H9 (cell line): Measurements from ENCODE around the gene SFXN1. TPM values are rescaled to one million over a fixed set of nuclear protein-coding genes. Genes with fewer than 3 reads are reported as not detected.

ENCODE experiments used
- DNase-seq: peaks from one replicate; pipeline ENCODE4 v3.0.0-alpha.2; 2017
- H2AFZ ChIP-seq: one replicate; pipeline ENCODE4 v1.6.1; 2013; ENCODE audit warnings: mild to moderate bottlenecking, low read length, control low read depth, moderate library complexity
- H2AK5ac ChIP-seq: 2 replicates; pipeline ENCODE4 v1.6.1; 2013; ENCODE audit warnings: low read length, control low read depth, mixed read lengths; ENCODE audit not compliant: insufficient read length
- H2BK120ac ChIP-seq: one replicate; pipeline ENCODE4 v1.6.1; 2013; ENCODE audit warnings: low read depth, mild to moderate bottlenecking, low read length, control low read depth, inconsistent platforms; ENCODE audit not compliant: poor library complexity, severe bottlenecking
- H2BK12ac ChIP-seq: 2 replicates; pipeline ENCODE4 v1.6.1; 2013; ENCODE audit warnings: low read length, control low read depth, mixed read lengths, low read depth; ENCODE audit not compliant: insufficient read length
- H2BK15ac ChIP-seq: 2 replicates; pipeline ENCODE4 v1.6.1; 2013; ENCODE audit warnings: low read depth, low read length, control low read depth
- H2BK20ac ChIP-seq: one replicate; pipeline ENCODE4 v1.6.1; 2013; ENCODE audit warnings: low read depth, mild to moderate bottlenecking, low read length, control low read depth, inconsistent platforms; ENCODE audit not compliant: poor library complexity, severe bottlenecking
- H2BK5ac ChIP-seq: 2 replicates; pipeline ENCODE4 v1.6.1; 2013; ENCODE audit warnings: low read length, control low read depth, mixed read lengths; ENCODE audit not compliant: insufficient read length
- H3K14ac ChIP-seq: 2 replicates; pipeline ENCODE4 v1.6.1; 2013; ENCODE audit warnings: low read length, control low read depth; ENCODE audit not compliant: insufficient read depth
- H3K18ac ChIP-seq: 2 replicates; pipeline ENCODE4 v1.6.1; 2013; ENCODE audit warnings: low read depth, mild to moderate bottlenecking, mixed read lengths, low read length, control low read depth; ENCODE audit not compliant: insufficient read length
- H3K23ac ChIP-seq: 2 replicates; pipeline ENCODE4 v1.6.1; 2013; ENCODE audit warnings: low read length, control low read depth, mixed read lengths, low read depth; ENCODE audit not compliant: insufficient read length
- H3K23me2 ChIP-seq: 2 replicates; pipeline ENCODE4 v1.6.1; 2013; ENCODE audit warnings: low read depth, mild to moderate bottlenecking, mixed read lengths, low read length, control low read depth; ENCODE audit not compliant: insufficient read length, poor library complexity, severe bottlenecking
- H3K27ac ChIP-seq: 2 replicates; pipeline ENCODE4 v1.5.1; 2013; ENCODE audit warnings: low read length, control low read depth, mixed read lengths, low read depth; ENCODE audit not compliant: insufficient read length
- H3K27me3 ChIP-seq: 2 replicates; pipeline ENCODE4 v1.6.1; 2013; ENCODE audit warnings: low read length, control low read depth, inconsistent platforms; ENCODE audit not compliant: insufficient read depth
- H3K4ac ChIP-seq: 2 replicates; pipeline ENCODE4 v1.6.1; 2013; ENCODE audit warnings: low read depth, mild to moderate bottlenecking, control low read depth, inconsistent platforms, low read length, moderate library complexity
- H3K4me1 ChIP-seq: 2 replicates; pipeline ENCODE4 v1.6.1; 2013; ENCODE audit warnings: low read length, control low read depth, inconsistent platforms; ENCODE audit not compliant: insufficient read depth
- H3K4me2 ChIP-seq: 2 replicates; pipeline ENCODE4 v1.6.1; 2013; ENCODE audit warnings: low read length, control low read depth, mixed read lengths; ENCODE audit not compliant: insufficient read length, insufficient read depth
- H3K56ac ChIP-seq: 2 replicates; pipeline ENCODE4 v1.6.1; 2013; ENCODE audit warnings: low read depth, mild to moderate bottlenecking, mixed read lengths, low read length, control low read depth; ENCODE audit not compliant: insufficient read length
- H3K79me1 ChIP-seq: 2 replicates; pipeline ENCODE4 v1.6.1; 2013; ENCODE audit warnings: low read depth, mild to moderate bottlenecking, moderate library complexity, low read length, control low read depth, inconsistent platforms; ENCODE audit not compliant: insufficient read depth, poor library complexity, severe bottlenecking
- H3K79me2 ChIP-seq: 2 replicates; pipeline ENCODE4 v1.6.1; 2013; ENCODE audit warnings: low read length, control low read depth, inconsistent platforms; ENCODE audit not compliant: insufficient read depth
- H3K9ac ChIP-seq: 2 replicates; pipeline ENCODE4 v1.6.1; 2013; ENCODE audit warnings: low read length, control low read depth, mixed read lengths; ENCODE audit not compliant: insufficient read length; ENCODE audit errors: extremely low read depth
- H3K9me3 ChIP-seq: one replicate; pipeline ENCODE4 v1.6.1; 2013; ENCODE audit warnings: low read depth, low read length, inconsistent platforms; ENCODE audit not compliant: control insufficient read depth
- H3T11ph ChIP-seq: one replicate; pipeline ENCODE4 v1.6.1; 2013; ENCODE audit warnings: mild to moderate bottlenecking, low read length, control low read depth, inconsistent platforms
- H4K20me1 ChIP-seq: one replicate; pipeline ENCODE4 v1.6.1; 2013; ENCODE audit not compliant: control insufficient read depth, insufficient read length, insufficient read depth
- H4K5ac ChIP-seq: 2 replicates; pipeline ENCODE4 v1.6.1; 2013; ENCODE audit warnings: low read depth, mild to moderate bottlenecking, mixed read lengths, low read length, control low read depth; ENCODE audit not compliant: insufficient read length
- H4K8ac ChIP-seq: replicated peaks from 2 replicates; pipeline ENCODE4 v1.6.1; 2013; ENCODE audit warnings: low read length, control low read depth, mixed read lengths, low read depth; ENCODE audit not compliant: insufficient read length
- H4K91ac ChIP-seq: 2 replicates; pipeline ENCODE4 v1.6.1; 2013; ENCODE audit warnings: low read depth, mild to moderate bottlenecking, moderate library complexity, mixed read lengths, low read length, control low read depth; ENCODE audit not compliant: insufficient read length
- H3K27ac Mint-ChIP-seq, 3 experiments: 2 replicates in 2 of 3; 3 replicates in 1 of 3; pipeline ENCODE4 v1.8.0; 2020 to 2021; ENCODE audit warnings: mixed read lengths in 3 of 3, mild to moderate bottlenecking in 1 of 3, moderate library complexity in 1 of 3
- H3K27me3 Mint-ChIP-seq: 2 replicates; pipeline ENCODE4 v1.8.0; 2021; ENCODE audit warnings: low read depth, mild to moderate bottlenecking, moderate library complexity, mixed read lengths
- H3K36me3 Mint-ChIP-seq, 3 experiments: 2 replicates in 2 of 3; 3 replicates in 1 of 3; pipeline ENCODE4 v1.8.0; 2020 to 2021; ENCODE audit warnings: low read depth in 3 of 3, mixed read lengths in 3 of 3; ENCODE audit not compliant: insufficient read depth in 1 of 3
- H3K4me1 Mint-ChIP-seq, 2 experiments: 2 replicates each; pipeline ENCODE4 v1.8.0; 2020; ENCODE audit warnings: mixed read lengths in 2 of 2
- H3K4me3 Mint-ChIP-seq, 2 experiments: 2 replicates in 1 of 2; 3 replicates in 1 of 2; pipeline ENCODE4 v1.8.0; 2020 to 2021; ENCODE audit warnings: mild to moderate bottlenecking in 2 of 2, mixed read lengths in 2 of 2, moderate library complexity in 1 of 2
- H3K9me3 Mint-ChIP-seq, 2 experiments: 2 replicates in 1 of 2; 3 replicates in 1 of 2; pipeline ENCODE4 v1.8.0; 2020; ENCODE audit warnings: mild to moderate bottlenecking in 2 of 2, mixed read lengths in 2 of 2, moderate library complexity in 1 of 2
- CTCF ChIP-seq: fragments of 200-600 bp; sonication (generic); conservative IDR thresholded peaks from 3 replicates; pipeline ENCODE4 v1.8.0; 2021; ENCODE audit warnings: antibody characterized with exemption, mild to moderate bottlenecking
- WGBS: extraction: QIAGEN DNeasy Blood & Tissue Kit; methylation state at CpG from one replicate; pipeline ENCODE4 v1.1.7; 2013; ENCODE audit warnings: missing lambda C conversion rate, low lambda C conversion rate, mixed read lengths; ENCODE audit not compliant: insufficient read length; ENCODE audit errors: extremely low coverage; 5-methylcytosine and 5-hydroxymethylcytosine counted together
- total RNA-seq: library from RNA; stranded (reverse); gene quantifications from 2 replicates; pipeline ENCODE4 v1.2.1, GENCODE V29; 2021

The SFXN1 gene
- total RNA-seq, 1 experiment from 2014 or later, result 99.2 TPM

- WGBS, result no CpG with 5 or more reads among the region's 5 CpGs
- H3K14ac ChIP-seq, result no peak overlapping the region
- no peak overlapping the region for H2BK15ac ChIP-seq
- no peak overlapping the region for H2AFZ ChIP-seq
- H3K4ac ChIP-seq, result no peak overlapping the region
- H3K27me3 Mint-ChIP-seq, result peaks cover 6% of the 10 kb centered on the region; the same call in 1 of the 2 replicates
- no peak overlapping the region for H3K9ac ChIP-seq
- peak overlapping the region in 1 of 3 experiments; percentile 1; a peak in 1 of 7 replicates for H3K27ac Mint-ChIP-seq
- H3T11ph ChIP-seq, result no peak overlapping the region
- DNase-seq, result no peak
- no peaks in the 10 kb centered on the region for H3K79me1 ChIP-seq
- H3K4me1 Mint-ChIP-seq, result peaks cover 48 to 49% of the 10 kb centered on the region in 2 experiments
- H4K20me1 ChIP-seq, result no peaks in the 10 kb centered on the region
- no peaks in the 10 kb centered on the region; a peak in 1 of 5 replicates for H3K9me3 Mint-ChIP-seq
- TF ChIP-seq CTCF, result no peak
- H3K23me2 ChIP-seq, result no peaks in the 10 kb centered on the region
- no peaks in the 10 kb centered on the region for H3K79me2 ChIP-seq
- H3K4me1 ChIP-seq, result peaks cover 8% of the 10 kb centered on the region; the same call in 1 of the 2 replicates
- H3K36me3 Mint-ChIP-seq, result no peaks in the 10 kb centered on the region; a peak in 1 of 7 replicates
- peaks cover 2% of the 10 kb centered on the region; the same call in 1 of the 2 replicates for H3K27me3 ChIP-seq
- H2AK5ac ChIP-seq, result no peak overlapping the region
- no peak overlapping the region for H2BK12ac ChIP-seq
- H3K27ac ChIP-seq, result no peak overlapping the region
- no peak overlapping the region for H3K4me3 Mint-ChIP-seq
- H2BK20ac ChIP-seq, result no peak overlapping the region
- no peak overlapping the region for H2BK5ac ChIP-seq
- H4K5ac ChIP-seq, result no peak overlapping the region
- H3K4me2 ChIP-seq, result no peak overlapping the region
- H2BK120ac ChIP-seq, result no peak overlapping the region
- H3K56ac ChIP-seq, result no peak overlapping the region
- H3K23ac ChIP-seq, result no peak overlapping the region
- H3K18ac ChIP-seq, result no peak overlapping the region
- H3K9me3 ChIP-seq, result no peaks in the 10 kb centered on the region
- H4K8ac ChIP-seq, result no peak overlapping the region
- no peak overlapping the region for H4K91ac ChIP-seq
These were observed 60.2 kb downstream of the SFXN1 start for GRCh38 chr5:175538576-175538975.
